GM12875 (cell line): ENCODE measurements around the gene GPR15.
A peak's percentile ranks its signal among the peaks of the same experiment; 100 is the strongest.

Experiments
- H3K4me3 ChIP-seq: one replicate; pipeline ENCODE4 v1.5.1; 2011; ENCODE audit warnings: low read depth, low read length, control low read depth
- CTCF ChIP-seq: IDR thresholded peaks from 2 replicates; pipeline ENCODE4 v1.5.1; 2011; ENCODE audit warnings: low read depth, mild to moderate bottlenecking, control low read depth, inconsistent platforms, low read length, moderate library complexity, borderline replicate concordance; ENCODE audit not compliant: insufficient read depth

The GPR15 gene

GRCh38 chr3:98518816-98519215, 13.0 kb upstream of the GPR15 start:
- no peak for TF ChIP-seq CTCF

GRCh38 chr3:98519351-98519750, 12.4 kb upstream of the GPR15 start:
- TF ChIP-seq CTCF: no peak
- no peak overlapping the region for H3K4me3 ChIP-seq

More at GRCh38 chr3:98518816-98519215, 13.0 kb upstream of the GPR15 start:
- H3K4me3 ChIP-seq: no peak overlapping the region

GRCh38 chr3:98521897-98522543, 9.8 kb upstream of the GPR15 start:
- TF ChIP-seq CTCF: no peak
- peak overlapping the region; percentile 82 for H3K4me3 ChIP-seq

GRCh38 chr3:98522544-98523281, 9.1 kb upstream of the GPR15 start, which contains the start of gene CLDND1:
CLDND1 (minus strand) TSS chr3:98522902; CDS start chr3:98521424, 1,478 bp downstream.
- no peak for TF ChIP-seq CTCF
- peak within 1 kb of the TSS; percentile 82 for H3K4me3 ChIP-seq

DNA sequence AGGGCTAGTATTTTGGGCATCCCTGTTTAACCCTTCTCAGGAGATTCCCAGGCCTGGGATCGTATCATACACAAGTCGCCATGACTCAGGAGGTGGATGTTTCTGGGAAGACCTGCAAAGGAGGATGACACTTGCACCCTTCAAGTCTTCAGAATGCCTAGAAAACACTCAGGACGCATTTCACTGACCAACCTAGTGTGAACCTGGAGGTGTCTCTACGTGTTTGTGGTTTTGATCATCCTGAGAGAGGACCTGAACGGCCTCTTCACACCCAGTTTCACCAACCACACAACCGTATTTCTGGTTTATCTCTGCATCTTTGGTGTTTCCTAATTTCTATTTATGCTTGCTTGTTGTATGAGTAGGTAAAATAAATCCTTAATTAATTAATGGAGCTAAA, 6.3 kb upstream of the GPR15 start:
- no peak overlapping the region for H3K4me3 ChIP-seq
- no peak for TF ChIP-seq CTCF

DNA sequence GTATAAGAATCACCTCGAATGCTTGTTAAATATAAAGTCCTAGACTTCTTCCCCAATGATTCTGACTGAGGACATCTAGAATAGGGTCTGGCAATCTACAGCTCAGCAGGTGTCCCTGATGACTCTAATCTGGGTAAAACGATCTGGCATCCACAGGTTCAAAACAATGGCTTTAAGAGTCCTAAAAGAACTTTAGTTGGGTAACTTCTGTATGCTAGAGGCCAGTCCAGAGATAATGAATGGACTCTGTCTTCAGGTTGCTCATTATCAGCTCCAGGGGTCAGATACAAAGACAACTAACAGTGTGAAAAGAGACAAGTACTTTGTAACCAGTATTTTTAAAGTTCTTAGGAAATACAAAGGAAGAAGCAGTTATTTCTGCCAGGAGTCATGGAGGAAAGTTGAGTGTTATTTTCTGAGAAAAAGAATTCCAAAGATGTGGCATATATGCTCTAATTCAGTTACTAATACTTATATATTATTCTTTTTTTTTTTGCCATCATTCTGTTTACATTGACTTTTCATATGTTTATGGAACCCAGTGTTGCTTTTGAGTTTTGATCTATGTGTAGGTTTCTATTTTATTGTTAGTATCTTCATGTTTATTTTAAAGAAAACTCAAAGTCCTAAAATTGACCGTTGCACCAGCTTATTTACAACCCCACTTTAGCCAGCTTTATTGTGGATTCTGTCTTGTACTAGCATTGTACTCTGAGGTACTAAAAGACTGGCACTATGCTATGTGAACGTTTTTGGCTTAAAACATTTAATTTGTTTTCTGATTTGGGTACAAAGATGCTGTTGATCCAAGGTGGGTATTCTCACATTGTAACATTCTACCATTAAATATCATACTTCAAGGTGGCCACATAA, 3.1 kb upstream of the GPR15 start:
- TF ChIP-seq CTCF: no peak
- peak overlapping the region; percentile 23 for H3K4me3 ChIP-seq
